Stimulated activated CD4-positive, alpha-beta T cell treated with anti-CD3 and anti-CD28 coated beads, Interleukin-15, amount 100 ng/mL, for 1 hour (primary cell): ENCODE data around the gene ZP2.
"Not testable (repeated sequence)": the region's sequence is repeated elsewhere in the genome, so short reads cannot be mapped to it uniquely, and the experiment has no call there.

Experiments used
- DNase-seq, 2 donors: peaks; one replicate each; pipeline ENCODE4 v3.0.0-alpha.2; 2020; ENCODE audit warnings: low read depth in 1 of 2, low spot score in 1 of 2

ZP2 gene

DNA sequence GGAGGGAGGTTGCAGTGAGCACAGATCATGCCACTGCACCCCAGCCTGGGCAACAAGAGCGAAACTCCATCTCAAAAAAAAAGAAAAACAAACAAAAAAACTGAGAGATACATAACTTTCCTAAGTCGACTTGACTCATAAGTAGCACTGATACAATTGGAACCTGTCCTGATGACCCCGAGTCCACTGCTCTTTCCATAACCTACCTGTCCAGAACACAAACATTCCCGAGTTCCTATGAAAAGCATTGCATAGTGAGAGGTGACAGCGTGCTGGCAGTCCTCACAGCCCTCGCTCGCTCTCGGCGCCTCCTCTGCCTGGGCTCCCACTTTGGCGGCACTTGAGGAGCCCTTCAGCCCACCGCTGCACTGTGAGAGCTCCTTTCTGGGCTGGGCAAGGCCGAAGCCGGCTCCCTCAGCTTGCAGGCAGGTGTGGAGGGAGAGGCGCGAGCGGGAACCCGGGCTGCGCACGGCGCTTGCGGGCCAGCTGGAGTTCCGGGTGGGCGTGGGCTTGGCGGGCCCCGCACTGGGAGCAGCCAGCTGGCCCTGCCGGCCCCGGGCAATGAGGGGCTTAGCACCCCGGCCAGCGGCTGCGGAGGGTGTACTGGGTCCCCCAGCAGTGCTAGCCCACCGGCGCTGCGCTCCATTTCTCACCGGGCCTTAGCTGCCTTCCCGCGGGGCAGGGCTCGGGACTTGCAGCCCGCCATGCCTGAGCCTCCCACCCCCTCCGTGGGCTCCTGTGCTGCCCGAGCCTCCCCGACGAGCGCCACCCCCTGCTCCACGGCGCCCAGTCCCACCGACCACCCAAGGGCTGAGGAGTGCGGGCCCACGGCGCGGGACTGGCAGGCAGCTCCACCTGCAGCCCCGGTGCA lies 59.0 kb downstream of the ZP2 start:
- not testable (repeated sequence) for DNase-seq

DNA sequence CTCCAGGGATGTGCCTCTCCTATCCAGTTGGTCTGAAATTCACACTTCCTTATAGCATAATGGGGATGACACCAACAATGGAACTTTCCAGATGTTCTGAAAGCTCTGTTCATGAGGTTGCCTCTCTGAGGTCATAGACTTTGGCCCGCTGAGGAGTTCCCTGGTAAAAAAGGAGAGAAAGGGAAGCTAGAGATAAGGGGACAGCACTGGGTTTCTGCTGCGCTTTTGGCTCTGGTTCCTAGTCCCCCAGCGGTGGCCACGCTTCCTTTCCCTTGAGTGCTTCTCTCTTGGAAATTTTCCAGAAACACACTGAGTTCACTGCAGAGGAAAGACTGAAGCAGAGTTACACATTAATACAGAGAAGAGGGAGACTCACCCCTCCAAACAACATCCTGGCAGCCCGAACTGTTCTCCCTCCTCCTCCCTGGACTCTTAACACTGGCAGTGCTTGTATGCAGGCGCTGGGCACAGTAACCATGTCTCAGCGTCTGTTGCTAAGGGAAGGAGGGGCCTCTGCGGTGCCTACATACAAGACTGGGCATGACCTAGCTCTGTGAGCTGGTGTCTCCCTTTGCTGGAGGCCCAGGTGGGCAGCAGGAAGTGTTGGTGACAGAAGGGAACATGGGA lies 60.9 kb downstream of the ZP2 start, which contains the start of gene DNAH3:
TSS of gene DNAH3 (minus strand) at position 472 of the 627 bp plus-strand sequence. CDS start 527 bp downstream, outside the sequence.
- no peak for DNase-seq
